Peyer's patch (tissue), 4 donors: ENCODE measurements around the gene CHRM4. TPM values are rescaled to one million over a fixed set of nuclear protein-coding genes. Genes with fewer than 3 reads are reported as not detected.
A peak's percentile ranks its signal among the peaks of the same experiment; 100 is the strongest.

Source experiments
- DNase-seq, 3 donors: peaks; one replicate each; pipeline ENCODE4 v3.0.0-alpha.2; 2017 to 2019
- H3K27ac ChIP-seq, 4 donors: fragments of 200-600 bp; sonication (generic); one replicate each; pipeline ENCODE4 v1.5.1; 2016 to 2019
- H3K27me3 ChIP-seq, 2 donors: fragments of 200-600 bp; sonication (generic); one replicate each; pipeline ENCODE4 v1.5.1; 2019
- H3K36me3 ChIP-seq, 3 donors: fragments of 200-600 bp; sonication (generic); one replicate each; pipeline ENCODE4 v1.5.1; 2016 to 2019
- H3K4me1 ChIP-seq, 4 donors: fragments of 200-600 bp; sonication (generic); one replicate each; pipeline ENCODE4 v1.5.1; 2016 to 2019
- H3K4me3 ChIP-seq, 4 donors: fragments of 200-600 bp; sonication (generic); 1 replicate in 3 of 4; 2 replicates in 1 of 4; pipeline ENCODE4 v1.5.1; 2016 to 2019; ENCODE audit warnings: mild to moderate bottlenecking in 1 of 4
- H3K9me3 ChIP-seq, 4 donors: fragments of 200-600 bp; sonication (generic); one replicate each; pipeline ENCODE4 v1.5.1; 2016 to 2019; ENCODE audit warnings: mild to moderate bottlenecking in 1 of 4
- POLR2A ChIP-seq, 2 donors: fragments of 450-650 bp; IDR thresholded peaks; one replicate each; pipeline ENCODE4 v1.5.1; 2017; ENCODE audit warnings: antibody characterized with exemption in 2 of 2, mild to moderate bottlenecking in 2 of 2, moderate library complexity in 2 of 2
- total RNA-seq, 4 donors: library from RNA; depleted of rRNA; stranded (reverse); fragments of >200 nt; gene quantifications; one replicate each; pipeline ENCODE4 v1.1.0, GENCODE V29; 2016
- TF ChIP-seq, protein P1 (sequence below), 6 experiments: fragments of 450-650 bp in 4 of 6; fragments of 200-600 bp in 2 of 6; sonication (generic) in 1 of 6; IDR thresholded peaks; one replicate each; pipeline ENCODE4 v1.5.1; 2017 to 2019; ENCODE audit warnings: antibody characterized with exemption in 6 of 6, mild to moderate bottlenecking in 3 of 6, moderate library complexity in 1 of 6

The CHRM4 gene
- total RNA-seq, 4 donors from 2014 or later = 11.5 to 16.5 (median 13.0) TPM

DNA sequence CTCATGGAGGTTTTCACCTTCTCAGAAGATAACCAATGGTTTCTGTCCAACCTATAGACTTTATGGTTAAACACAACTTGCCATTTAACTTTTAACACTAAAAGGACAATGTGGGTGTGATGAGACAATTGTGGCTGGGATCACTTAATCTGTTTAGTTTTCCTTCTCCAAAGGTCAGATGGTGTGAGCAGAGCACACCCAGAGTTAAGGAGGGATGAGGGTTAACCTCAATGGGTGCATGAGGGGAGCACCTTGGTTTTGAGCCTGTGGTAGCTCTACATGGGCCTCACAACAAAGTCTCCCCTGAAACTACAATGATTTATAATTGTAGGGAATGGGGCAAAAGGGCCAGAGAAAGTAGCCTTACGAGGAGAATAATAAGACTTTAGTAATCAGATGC lies 28.9 kb upstream of the CHRM4 start:
- H3K27ac ChIP-seq = no peak overlapping the region
- no peaks in the 10 kb centered on the region for H3K9me3 ChIP-seq
- no peak for DNase-seq
- TF ChIP-seq, protein P1, sequence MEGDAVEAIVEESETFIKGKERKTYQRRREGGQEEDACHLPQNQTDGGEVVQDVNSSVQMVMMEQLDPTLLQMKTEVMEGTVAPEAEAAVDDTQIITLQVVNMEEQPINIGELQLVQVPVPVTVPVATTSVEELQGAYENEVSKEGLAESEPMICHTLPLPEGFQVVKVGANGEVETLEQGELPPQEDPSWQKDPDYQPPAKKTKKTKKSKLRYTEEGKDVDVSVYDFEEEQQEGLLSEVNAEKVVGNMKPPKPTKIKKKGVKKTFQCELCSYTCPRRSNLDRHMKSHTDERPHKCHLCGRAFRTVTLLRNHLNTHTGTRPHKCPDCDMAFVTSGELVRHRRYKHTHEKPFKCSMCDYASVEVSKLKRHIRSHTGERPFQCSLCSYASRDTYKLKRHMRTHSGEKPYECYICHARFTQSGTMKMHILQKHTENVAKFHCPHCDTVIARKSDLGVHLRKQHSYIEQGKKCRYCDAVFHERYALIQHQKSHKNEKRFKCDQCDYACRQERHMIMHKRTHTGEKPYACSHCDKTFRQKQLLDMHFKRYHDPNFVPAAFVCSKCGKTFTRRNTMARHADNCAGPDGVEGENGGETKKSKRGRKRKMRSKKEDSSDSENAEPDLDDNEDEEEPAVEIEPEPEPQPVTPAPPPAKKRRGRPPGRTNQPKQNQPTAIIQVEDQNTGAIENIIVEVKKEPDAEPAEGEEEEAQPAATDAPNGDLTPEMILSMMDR (IDR thresholded peaks at IDR 0.05) = no peak
- TF ChIP-seq POLR2A (IDR thresholded peaks at IDR 0.05) = no peak
- H3K4me1 ChIP-seq = peaks cover 0 to 10% (median 0%) of the 10 kb centered on the region in 4 donors
- no peak overlapping the region for H3K4me3 ChIP-seq
- no peaks in the 10 kb centered on the region for H3K27me3 ChIP-seq
- H3K36me3 ChIP-seq = peaks cover 0 to 38% (median 0%) of the 10 kb centered on the region in 3 donors

DNA sequence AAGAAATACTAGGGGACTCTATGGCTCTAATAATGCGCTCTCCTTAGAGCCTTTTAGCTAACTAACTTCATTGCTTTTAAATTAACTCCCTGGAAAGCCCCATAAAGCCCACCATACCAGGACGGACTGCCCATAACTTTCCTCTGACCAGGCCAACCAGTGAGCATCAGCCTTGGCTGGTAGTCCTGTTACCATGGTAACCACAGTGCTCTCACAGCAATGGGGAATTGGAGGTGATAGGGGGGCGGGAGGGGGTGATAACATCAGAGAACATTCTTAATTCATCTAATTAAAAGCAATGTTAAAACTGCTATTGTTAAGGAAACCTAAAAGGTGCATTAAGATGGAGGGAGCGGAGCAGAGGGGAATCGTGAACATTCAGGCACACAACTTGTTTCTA lies 27.2 kb upstream of the CHRM4 start:
- Histone ChIP-seq H3K9me3 (no peaks in the 10 kb centered on the region), H3K4me1 (peaks cover 0 to 10% (median 0%) of the 10 kb centered on the region in 4 donors), H3K4me3 (no peak overlapping the region), H3K27ac (no peak overlapping the region), H3K27me3 (no peaks in the 10 kb centered on the region), H3K36me3 (peaks cover 0 to 51% (median 0%) of the 10 kb centered on the region in 3 donors)
- no peak for DNase-seq
- TF ChIP-seq POLR2A (IDR thresholded peaks at IDR 0.05) = no peak
- TF ChIP-seq, protein P1 (IDR thresholded peaks at IDR 0.05) = no peak

DNA sequence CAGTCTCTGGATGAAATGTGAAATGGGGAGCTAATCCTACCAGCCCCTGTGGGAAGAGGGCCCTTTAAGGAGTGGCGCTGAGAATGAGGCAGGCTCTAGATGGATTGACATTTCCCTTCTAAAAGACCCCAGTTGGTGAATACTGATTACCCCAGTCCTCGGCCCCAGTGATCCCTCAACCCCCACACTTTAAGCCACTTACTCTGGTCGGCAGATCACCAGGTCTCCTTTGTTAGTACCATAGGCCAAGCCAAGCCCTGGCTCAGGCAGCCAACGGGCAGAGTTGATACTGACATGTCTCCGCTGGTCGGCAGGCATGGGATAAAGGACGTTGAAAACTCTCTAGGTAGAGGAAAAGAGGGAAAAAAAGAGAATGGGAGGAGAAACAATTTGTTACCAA lies 26.1 kb upstream of the CHRM4 start:
- DNase-seq = no peak
- no peaks in the 10 kb centered on the region for H3K9me3 ChIP-seq
- no peak overlapping the region for H3K27ac ChIP-seq
- no peak overlapping the region for H3K4me3 ChIP-seq
- TF ChIP-seq, protein P1 (IDR thresholded peaks at IDR 0.05) = no peak
- no peak for TF ChIP-seq POLR2A (IDR thresholded peaks at IDR 0.05)
- H3K36me3 ChIP-seq = peaks cover 0 to 61% (median 0%) of the 10 kb centered on the region in 3 donors
- no peaks in the 10 kb centered on the region for H3K27me3 ChIP-seq
- H3K4me1 ChIP-seq = peaks cover 0 to 5% (median 0%) of the 10 kb centered on the region in 4 donors

DNA sequence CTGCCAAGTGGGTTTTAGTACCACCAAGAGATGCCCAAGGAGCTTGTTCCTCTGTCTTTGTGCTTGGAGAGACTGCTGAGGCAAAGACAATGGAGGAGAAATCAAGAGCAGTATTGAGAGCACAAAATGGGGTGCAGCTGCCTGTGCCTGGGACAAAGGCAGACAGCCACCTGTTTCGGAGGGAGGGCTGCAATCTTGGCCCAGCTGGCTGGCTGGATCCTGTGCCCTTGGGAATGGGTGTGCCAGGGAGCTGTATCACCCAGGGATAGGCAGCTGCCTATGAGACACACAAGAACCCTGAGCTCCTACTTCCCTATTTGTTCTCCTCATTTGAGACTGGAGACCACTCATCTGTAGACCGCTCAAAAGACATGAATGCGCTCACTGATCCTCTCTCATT lies 23.3 kb upstream of the CHRM4 start:
- Histone ChIP-seq H3K36me3 (peaks cover 0 to 68% (median 0%) of the 10 kb centered on the region in 3 donors), H3K27me3 (no peaks in the 10 kb centered on the region)

DNA sequence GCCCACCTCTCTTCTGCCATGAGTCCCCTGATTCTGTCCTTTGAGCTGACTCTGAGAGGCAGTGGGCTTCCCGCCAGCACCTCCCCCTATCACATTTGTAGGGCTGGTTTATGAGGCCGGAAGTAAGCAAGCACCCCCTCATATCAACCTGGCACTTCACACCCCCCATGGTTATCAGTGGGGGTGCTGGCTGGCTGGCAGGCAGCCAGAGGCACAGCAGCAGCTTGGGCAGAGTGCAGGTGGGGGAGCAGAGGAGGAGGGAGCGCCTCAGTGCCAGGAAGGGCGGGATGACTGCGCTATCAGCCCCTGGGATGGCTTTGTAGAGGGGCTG lies 22.9 kb upstream of the CHRM4 start:
- peak in 1 of 3 donors; percentile 59 for DNase-seq
- Histone ChIP-seq H3K4me3 (no peak overlapping the region), H3K9me3 (no peaks in the 10 kb centered on the region), H3K4me1 (no peaks in the 10 kb centered on the region), H3K27ac (peak overlapping the region in 2 of 4 donors; percentile 51 to 56), H3K27me3 (no peaks in the 10 kb centered on the region), H3K36me3 (peaks cover 0 to 73% (median 0%) of the 10 kb centered on the region in 3 donors)
- TF ChIP-seq POLR2A (IDR thresholded peaks at IDR 0.05) = no peak
- TF ChIP-seq, protein P1 (IDR thresholded peaks at IDR 0.05) = no peak

More for the DNA sequence above, 23.3 kb upstream of the CHRM4 start:
- Histone ChIP-seq H3K4me3 (no peak overlapping the region), H3K27ac (peak overlapping the region in 2 of 4 donors; percentile 51 to 56), H3K9me3 (no peaks in the 10 kb centered on the region), H3K4me1 (no peaks in the 10 kb centered on the region)
- no peak for DNase-seq
- no peak for TF ChIP-seq POLR2A (IDR thresholded peaks at IDR 0.05)
- TF ChIP-seq, protein P1 (IDR thresholded peaks at IDR 0.05) = no peak
